Activated effector memory CD4-positive, alpha-beta T cell treated with anti-CD3 and anti-CD28 coated beads, Interleukin-2, amount 50 U/mL, for 16 hours (primary cell): ENCODE data around the gene TGM1.

Source experiments
- DNase-seq: peaks from one replicate; pipeline ENCODE4 v3.0.0-alpha.2; 2020

TGM1 gene

GRCh38 chr14:24269910-24270536, 7.0 kb upstream of the TGM1 start:
- no peak for DNase-seq

GRCh38 chr14:24269368-24269767, 6.4 kb upstream of the TGM1 start:
- DNase-seq: no peak

DNA sequence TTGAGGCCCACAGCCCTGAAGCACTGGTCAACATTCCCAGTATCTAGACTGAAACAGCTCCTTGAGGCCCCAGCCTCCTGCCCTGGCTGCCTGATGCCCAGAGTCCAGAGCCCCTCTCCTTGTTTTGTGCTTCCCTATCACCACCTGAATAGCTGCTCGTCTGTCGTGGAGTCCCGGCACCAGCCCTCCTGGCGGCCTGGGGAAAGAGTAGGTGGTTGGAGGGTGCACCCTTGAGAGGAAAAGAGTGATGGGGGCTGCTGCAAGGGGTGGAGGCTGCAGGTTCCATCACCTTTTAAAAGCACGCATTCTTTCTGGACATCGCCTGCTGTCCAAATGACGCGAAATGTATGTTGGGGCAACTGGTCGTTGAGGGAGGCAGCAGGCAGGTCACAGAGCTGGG, 5.2 kb upstream of the TGM1 start:
- no peak for DNase-seq

DNA sequence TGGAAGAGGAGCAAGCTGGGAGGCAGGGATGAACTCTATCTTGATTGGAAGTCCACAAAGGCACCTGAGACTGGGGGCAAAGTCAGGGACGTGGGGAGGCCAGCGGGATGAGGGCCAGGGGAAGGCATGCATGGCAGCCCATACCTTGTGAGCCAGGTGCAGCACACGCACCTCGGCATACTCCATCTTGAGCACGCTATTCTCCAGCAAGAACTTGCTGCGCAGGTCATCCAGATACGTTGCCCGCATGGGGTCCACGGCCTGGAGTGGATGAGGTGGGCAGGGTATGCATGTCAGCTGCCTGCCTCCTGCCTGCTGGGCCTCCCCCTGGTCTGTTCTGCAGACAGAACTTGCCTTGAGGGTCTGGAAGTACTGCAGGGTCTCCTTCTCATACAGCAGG, 4.5 kb upstream of the TGM1 start:
- no peak for DNase-seq

- no peak for DNase-seq
Measured at GRCh38 chr14:24266344-24267244, 3.6 kb upstream of the TGM1 start.

GRCh38 chr14:24264298-24264697, 1.3 kb upstream of the TGM1 start:
- DNase-seq: no peak

DNA sequence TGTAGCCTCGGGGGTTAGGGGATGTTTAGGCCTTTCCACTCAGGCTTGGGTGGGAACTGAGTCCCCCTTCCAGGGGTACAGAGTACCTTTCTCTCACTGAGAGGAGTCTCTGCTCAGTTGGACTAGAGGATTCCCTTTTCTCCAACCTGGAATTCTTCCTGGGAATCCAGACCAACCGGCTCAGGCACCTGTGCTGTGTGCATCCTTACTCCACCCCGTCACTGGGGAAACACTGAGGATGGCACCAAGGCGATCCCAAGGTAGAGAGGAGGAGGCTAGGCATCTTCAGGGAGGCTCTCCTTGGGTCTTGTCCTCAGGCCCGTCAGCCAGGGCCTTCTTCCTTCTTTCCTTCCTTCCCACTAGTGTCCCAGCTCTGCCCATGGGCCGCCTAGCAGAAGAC, 871 bp upstream of the TGM1 start:
- no peak for DNase-seq

DNA sequence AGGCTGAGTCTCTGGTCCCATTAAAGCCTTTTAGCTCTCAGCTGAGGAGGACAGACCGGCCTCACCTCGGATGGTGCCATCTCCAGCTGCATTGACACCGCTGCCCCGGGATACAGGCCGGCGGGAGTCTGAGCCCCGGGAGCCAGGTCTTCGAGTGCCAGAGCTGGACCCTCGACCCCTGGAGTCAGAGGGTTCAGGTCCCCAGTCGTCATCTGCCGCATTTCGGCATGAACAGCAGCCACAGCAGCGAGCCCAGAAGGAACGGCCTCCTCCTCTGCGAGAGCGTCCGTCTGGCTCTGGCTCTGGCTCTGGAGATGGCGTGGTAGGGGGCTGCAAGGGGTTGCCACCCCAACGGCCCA, 1.0 kb downstream of the TGM1 start:
- no peak for DNase-seq

DNA sequence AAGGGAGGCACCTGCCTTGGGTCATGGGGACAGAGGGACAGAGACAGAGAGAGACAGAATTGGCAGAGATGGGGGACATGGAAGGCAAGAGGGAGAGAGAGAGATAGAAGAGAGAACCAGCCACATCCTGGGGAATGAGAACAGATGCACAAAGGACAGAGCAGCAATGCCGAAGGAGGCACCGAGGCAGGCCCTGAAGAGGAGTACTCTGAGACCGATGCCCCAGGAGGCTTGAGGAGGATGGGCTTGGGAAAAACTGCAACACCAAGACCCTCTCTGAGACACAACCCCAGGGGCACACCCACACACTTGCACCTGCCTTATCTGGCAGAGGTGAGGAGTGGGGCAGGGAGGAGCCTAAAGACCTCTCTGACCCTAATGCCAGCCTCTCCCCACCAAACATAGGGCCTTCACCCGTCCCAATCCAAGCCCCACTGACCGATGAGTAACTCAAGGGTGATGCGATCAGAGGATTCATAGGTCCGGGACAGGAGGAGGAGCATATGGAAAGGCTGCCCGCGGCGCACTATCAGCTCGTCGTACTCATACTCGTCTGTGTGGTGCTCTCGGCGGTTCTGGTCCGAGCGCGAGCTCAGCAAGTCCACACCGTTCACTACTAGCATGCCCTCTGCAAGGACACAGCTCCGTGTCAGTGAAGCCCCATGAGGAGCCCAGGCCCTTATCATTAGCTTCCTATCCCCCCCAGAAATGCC, 1.6 kb downstream of the TGM1 start:
- no peak for DNase-seq

DNA sequence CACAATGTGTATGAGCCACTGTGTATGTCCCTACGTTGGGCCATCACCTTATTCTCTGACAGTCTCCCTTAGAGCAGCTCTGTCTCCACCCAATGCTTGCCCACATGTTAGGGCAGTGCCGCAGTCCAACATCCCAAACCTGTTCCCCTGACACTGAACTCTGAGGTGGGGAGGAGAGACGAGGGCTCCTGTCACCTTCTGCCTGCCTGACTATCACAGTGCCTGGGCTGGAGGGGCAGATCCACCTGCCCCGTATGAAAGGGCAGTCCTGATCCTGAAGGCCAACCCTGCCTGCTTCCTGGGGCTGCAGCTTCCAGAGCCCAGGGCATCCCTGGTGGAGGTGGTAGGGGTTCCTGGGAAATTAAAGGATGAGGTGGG, 2.2 kb downstream of the TGM1 start:
- DNase-seq: no peak

- DNase-seq: no peak
Measured at GRCh38 chr14:24260026-24260779, 2.8 kb downstream of the TGM1 start.

DNA sequence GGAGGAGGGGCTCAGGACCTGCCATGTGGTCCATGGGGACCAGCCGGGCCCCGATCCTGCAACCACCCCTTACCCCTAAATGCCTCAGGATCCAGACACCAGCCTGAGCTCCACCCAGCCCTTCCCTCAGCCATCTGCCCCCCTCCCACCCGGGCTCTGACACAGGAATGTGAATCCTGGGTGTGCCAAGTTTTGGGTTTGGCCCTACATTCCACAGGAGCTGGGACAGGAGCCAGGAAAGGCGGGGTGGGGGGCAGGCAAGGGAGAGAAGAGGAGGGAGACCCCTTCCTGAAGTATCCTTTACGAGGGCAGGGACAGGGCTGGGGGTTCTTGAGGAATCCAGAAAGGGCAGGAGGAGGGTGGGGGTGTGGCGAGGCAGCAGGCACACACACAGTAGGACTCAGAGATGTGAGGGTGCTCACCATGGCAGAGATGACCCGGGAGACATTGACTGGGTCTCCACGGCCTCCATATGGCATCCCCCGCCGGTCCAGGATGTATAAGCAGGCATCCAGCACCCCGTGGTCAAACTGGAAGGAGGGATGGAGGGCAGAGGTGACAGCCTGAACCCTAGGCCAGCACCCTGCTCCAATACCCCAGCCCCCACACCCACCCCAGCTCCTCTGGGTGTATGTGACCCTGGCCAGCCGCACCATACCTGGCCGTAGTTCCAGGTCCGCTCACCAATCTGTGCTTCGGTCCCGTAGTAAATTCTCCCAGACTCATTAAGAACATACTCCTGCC, 3.5 kb downstream of the TGM1 start:
- no peak for DNase-seq

DNA sequence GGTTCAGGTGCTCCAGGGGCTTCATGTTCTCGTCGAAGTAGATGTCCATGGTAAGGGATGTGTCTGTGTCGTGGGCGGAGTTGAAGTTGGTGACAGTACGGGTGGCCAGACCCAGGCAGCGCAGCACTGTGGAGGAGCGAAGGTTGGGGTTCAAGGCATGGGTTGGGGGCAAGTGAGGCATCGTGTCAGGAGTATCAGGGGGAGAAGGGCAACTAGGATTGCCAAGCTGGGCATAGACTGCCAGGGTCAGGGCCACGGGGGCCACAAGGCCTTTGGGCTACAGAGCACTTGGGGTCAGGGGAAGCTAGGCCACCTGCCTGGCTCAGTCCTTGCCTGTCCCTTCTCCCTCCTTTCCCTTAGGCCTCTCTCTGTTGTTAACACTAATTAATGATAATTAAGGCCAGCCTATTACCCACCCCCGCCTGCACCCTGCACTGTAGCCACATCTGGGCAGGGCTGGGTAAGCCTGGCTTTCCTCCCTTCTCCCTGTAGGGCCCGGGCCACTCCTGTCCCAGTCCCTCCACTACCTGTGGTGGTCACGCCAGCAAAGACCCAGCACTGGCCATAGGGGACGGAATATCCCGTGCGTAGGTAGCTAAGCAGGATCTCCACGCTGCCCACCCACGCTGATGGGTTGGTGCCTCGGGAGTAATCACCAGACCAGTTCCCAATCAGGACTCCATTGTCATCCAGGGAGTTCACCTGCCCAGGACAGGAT, 4.3 kb downstream of the TGM1 start:
- DNase-seq: no peak

DNA sequence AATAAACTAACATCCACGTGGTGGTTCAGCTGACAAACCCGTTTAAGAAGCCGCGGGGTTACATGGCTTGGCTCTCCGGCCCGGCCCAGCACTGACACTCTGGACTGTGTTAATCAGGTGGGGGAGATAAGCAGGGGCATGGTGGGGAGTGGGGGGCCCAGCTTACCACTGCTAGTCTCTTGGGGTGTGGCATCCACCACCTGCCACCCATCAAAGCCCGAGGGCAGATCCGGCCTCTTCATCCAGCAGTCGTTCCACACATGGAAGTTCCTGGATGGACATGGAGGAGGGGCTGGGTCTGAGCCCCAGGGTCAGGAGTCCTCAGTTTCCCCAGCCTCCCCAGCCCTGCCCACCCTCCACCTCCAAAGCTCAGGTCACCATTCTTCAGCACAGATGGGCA, 4.9 kb downstream of the TGM1 start:
- DNase-seq: no peak

GRCh38 chr14:24256960-24257359, 6.0 kb downstream of the TGM1 start:
- DNase-seq: no peak

GRCh38 chr14:24255931-24256711, 6.9 kb downstream of the TGM1 start:
- no peak for DNase-seq

GRCh38 chr14:24255438-24255837, 7.5 kb downstream of the TGM1 start:
- no peak for DNase-seq

DNA sequence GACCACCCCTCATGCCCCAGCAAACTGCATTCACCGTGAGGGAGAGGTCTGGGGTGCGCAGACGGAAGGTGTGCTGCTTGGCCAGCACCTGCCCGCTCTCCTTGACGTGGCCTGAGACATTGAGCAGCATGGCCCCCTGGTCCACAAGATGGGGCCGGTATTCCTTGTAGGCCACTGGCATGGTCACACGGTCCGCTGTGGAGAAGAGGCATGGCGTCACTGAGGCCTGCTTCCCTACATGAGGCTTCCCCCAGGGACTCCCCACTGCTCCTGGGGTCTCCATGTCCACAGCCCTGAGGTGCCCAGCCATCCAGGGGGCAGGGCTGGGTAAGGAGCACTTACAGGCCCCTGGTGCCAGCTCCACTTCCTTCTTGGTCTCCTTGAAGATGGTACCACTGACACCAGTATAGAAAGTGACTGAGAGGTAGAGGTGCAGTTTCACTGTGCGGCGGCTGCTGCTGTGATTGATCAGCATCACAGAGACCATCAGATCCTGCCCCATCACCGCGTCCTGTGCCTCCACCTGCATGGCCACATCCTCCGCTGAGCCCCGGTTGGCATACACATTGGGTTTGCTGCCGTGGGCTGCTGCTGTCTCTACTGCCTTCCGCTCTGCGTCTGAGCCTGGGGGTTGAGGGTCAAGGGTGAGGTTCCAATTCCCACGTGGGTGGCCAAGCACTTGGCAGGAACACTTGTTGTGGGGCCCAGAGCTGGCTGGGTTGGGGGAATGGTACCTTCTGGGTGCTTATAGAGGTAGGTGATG, 8.2 kb downstream of the TGM1 start:
- DNase-seq: no peak

DNA sequence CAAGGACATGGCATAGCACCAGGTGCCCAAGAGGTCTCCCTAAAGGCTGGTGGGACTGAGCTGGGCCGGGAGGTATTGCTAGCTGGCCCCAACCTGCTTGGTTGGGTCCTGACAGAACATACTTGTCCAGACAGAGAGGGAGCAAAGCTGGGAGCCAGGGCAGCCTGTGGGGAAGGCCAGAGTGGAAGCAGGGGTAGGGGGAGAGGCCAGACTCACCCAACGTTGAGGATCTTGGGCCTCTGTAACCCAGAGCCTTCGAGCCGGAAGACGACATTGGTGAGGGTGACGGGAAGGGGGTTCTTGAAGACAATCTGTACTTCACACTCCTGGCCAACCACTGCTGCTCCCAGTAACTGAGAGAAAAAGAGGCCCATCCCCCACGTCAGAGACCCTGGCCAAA, 9.0 kb downstream of the TGM1 start:
- no peak for DNase-seq
